ENCODE data around the gene ZNF648. TPM values are rescaled to one million over a fixed set of nuclear protein-coding genes. Genes with fewer than 3 reads are reported as not detected.
A peak's percentile ranks its signal among the peaks of the same experiment; 100 is the strongest.

The ZNF648 gene
- total and polyA plus RNA-seq, 9 donors = 0.12 to 2.4 (median 0.73) TPM

GRCh38 chr1:182083851-182084486, 22.5 kb upstream of the ZNF648 start:
- H3K9me3 ChIP-seq = no peaks in the 10 kb centered on the region
- H3K27ac ChIP-seq = peak overlapping the region in 1 of 2 donors; percentile 57
- 52 to 80% (median 61%) methylated on average over 3 of the region's 3 CpGs for WGBS, 3 donors
- no peaks in the 10 kb centered on the region for H3K27me3 ChIP-seq
- intact Hi-C loops (cut with DNase I) = loop anchor here (2.0 to 10.0 kb wide), 7 partner anchors 311 to 701 kb away; partner anchors contain the start of genes CACNA1E (in 1 of the 4), GLUL (in 1 of the 4), NPL (in 1 of the 4) and RNASEL (in 1 of the 4)
- no peak overlapping the region for H3K4me3 ChIP-seq
- no peaks in the 10 kb centered on the region for H3K36me3 ChIP-seq
- peaks cover 2% of the 10 kb centered on the region for H3K4me1 ChIP-seq (ENCODE audit: insufficient read depth)
- DNase-seq = no peak
- no peak for TF ChIP-seq CTCF (IDR thresholded peaks at IDR 0.05)
- TF ChIP-seq EP300 (IDR thresholded peaks at IDR 0.05) = no peak
- no peak for TF ChIP-seq POLR2A (IDR thresholded peaks at IDR 0.05)

- Histone ChIP-seq H3K36me3 (no peaks in the 10 kb centered on the region), H3K4me3 (no peak overlapping the region), H3K9me3 (no peaks in the 10 kb centered on the region), H3K27me3 (no peaks in the 10 kb centered on the region), H3K27ac (no peak overlapping the region), H3K4me1 (ENCODE audit: insufficient read depth) (peaks cover 2% of the 10 kb centered on the region)
- peak in 1 of 5 donors; percentile 37 for DNase-seq
- intact Hi-C loops (cut with DNase I) = loop anchor here in 3 of 4 donors (5.0 to 10.0 kb wide), 5 partner anchors 314 to 704 kb away; partner anchors contain the start of genes CACNA1E (in 1 of the 3), GLUL (in 1 of the 3), NPL (in 1 of the 3) and RNASEL (in 1 of the 3)
- WGBS, 3 donors = 84 to 97% (median 88%) methylated on average over 1 of the region's 1 CpG
- TF ChIP-seq CTCF (IDR thresholded peaks at IDR 0.05) = peak in 1 of 3 donors; percentile 38
- TF ChIP-seq POLR2A (IDR thresholded peaks at IDR 0.05) = no peak
Observed at GRCh38 chr1:182080955-182081582, 19.6 kb upstream of the ZNF648 start.

- H3K36me3 ChIP-seq = no peaks in the 10 kb centered on the region
- H3K27ac ChIP-seq = no peak overlapping the region
- no peak for DNase-seq
- H3K4me1 ChIP-seq (ENCODE audit: insufficient read depth) = peaks cover 2% of the 10 kb centered on the region
- TF ChIP-seq EP300 (IDR thresholded peaks at IDR 0.05) = no peak
- TF ChIP-seq POLR2A (IDR thresholded peaks at IDR 0.05) = no peak
- TF ChIP-seq CTCF (IDR thresholded peaks at IDR 0.05) = no peak
- 53 to 66% (median 62%) methylated on average over 3 of the region's 3 CpGs for WGBS, 3 donors
- H3K27me3 ChIP-seq = no peaks in the 10 kb centered on the region
- no peak overlapping the region for H3K4me3 ChIP-seq
- intact Hi-C loops (cut with DNase I) = loop anchor here in 3 of 4 donors (5.0 to 10.0 kb wide), 5 partner anchors 315 to 705 kb away; partner anchors contain the start of genes CACNA1E (in 1 of the 3), GLUL (in 1 of the 3), NPL (in 1 of the 3) and RNASEL (in 1 of the 3)
- no peaks in the 10 kb centered on the region for H3K9me3 ChIP-seq
Observed at GRCh38 chr1:182080040-182080439, 18.5 kb upstream of the ZNF648 start.

- intact Hi-C loops (cut with DNase I) = no loop called here
- 58 to 70% (median 61%) methylated on average over 4 of the region's 4 CpGs for WGBS, 3 donors
- Histone ChIP-seq H3K27me3 (no peaks in the 10 kb centered on the region), H3K27ac (no peak overlapping the region), H3K36me3 (no peaks in the 10 kb centered on the region), H3K4me3 (no peak overlapping the region), H3K9me3 (no peaks in the 10 kb centered on the region), H3K4me1 (ENCODE audit: insufficient read depth) (peaks cover 2% of the 10 kb centered on the region)
- TF ChIP-seq CTCF (IDR thresholded peaks at IDR 0.05) (no peak), EP300 (IDR thresholded peaks at IDR 0.05) (no peak), POLR2A (IDR thresholded peaks at IDR 0.05) (no peak)
- no peak for DNase-seq
Observed at GRCh38 chr1:182071924-182072323, 10.4 kb upstream of the ZNF648 start.

Measured in ovary (tissue), 9 donors.